Measurements from ENCODE around the gene MDFI.

Gene MDFI

DNA sequence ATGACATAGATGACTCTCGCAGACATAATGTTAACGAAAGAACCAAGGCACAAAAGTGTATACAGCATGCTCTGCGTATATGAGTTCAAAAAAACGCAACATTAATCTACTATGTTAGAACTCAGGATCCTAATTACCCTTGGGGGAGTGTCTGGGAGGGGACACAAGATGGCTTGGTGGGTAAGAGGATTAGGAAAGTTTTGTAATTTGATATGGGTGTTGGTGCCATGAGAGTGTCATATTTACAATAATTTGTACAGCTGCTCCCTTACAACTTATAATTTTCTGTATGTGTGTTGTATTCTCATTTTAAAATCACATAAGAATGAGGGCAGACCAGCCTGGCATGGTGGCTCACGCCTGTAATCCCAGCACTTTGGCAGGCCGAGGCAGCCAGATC is 58.5 kb downstream of the MDFI start:
- DNase-seq (ENCODE audit: extremely low spot score, insufficient read length, low read depth) (no peak), FAIRE-seq (no peak)

DNA sequence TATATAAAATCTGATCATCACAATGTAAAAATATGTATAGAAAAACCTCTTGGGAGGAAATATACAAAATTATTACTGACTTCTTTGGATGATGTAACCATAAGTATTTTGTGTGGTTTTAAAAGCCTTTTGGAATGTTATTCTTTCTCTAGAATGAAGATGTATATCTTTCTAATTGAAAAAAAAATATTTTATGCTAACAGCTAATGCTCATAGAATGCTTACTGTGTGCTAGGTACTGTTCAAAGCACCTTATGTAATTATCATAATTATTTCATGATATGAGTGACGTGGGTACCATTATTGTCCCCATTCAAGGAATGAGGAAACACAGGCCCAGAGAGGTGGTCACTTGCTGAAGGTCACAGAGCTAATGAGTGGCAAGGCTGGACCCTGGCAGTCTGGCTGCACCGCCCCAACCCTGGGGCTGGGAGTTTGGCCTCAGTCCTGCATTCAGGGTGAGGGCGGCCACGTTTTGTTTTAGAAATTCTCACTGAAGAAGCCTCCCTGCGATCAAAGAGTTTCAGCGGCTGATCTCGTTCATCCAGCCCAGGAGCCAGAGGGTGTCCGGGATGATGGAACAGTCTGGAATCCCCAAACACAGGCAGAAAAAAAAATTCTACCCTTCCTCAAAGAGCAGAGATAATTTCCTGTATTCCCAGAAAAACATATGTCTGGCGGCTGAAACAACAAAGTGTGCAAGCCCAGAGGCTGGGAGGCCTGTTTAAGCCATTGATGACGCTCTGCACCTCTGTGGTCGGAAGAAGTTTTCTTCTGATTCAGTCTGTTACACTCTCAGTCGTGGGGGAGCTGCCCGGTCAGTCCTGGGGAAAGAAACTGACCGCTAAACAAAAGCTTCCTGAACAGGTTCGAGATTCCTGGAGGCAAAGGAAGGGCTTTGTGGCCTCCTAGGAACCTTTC is 59.9 kb downstream of the MDFI start:
- no peak for DNase-seq (ENCODE audit: extremely low spot score, insufficient read length, low read depth)
- FAIRE-seq = no peak

DNA sequence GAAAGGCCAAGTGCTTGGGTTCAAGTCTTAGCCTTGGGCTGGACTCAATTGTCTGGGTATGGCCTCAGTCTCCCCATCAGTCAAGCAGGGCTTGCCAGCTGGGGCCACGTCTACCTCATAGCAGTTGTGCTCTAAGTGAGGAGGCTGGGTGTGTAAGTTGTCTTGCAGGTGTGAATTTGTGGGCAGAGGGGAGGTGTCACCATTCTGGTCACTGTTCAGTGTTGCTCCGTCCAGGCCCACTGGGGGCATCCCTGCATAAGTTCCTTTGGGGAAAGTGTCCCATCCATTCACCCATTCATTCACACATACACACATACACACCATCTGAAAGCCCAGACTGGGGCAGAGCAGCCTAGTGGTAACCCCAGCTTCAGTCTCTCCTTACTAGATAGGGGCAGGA is 60.8 kb downstream of the MDFI start:
- DNase-seq (ENCODE audit: extremely low spot score, insufficient read length, low read depth) (no peak), FAIRE-seq (no peak)

DNA sequence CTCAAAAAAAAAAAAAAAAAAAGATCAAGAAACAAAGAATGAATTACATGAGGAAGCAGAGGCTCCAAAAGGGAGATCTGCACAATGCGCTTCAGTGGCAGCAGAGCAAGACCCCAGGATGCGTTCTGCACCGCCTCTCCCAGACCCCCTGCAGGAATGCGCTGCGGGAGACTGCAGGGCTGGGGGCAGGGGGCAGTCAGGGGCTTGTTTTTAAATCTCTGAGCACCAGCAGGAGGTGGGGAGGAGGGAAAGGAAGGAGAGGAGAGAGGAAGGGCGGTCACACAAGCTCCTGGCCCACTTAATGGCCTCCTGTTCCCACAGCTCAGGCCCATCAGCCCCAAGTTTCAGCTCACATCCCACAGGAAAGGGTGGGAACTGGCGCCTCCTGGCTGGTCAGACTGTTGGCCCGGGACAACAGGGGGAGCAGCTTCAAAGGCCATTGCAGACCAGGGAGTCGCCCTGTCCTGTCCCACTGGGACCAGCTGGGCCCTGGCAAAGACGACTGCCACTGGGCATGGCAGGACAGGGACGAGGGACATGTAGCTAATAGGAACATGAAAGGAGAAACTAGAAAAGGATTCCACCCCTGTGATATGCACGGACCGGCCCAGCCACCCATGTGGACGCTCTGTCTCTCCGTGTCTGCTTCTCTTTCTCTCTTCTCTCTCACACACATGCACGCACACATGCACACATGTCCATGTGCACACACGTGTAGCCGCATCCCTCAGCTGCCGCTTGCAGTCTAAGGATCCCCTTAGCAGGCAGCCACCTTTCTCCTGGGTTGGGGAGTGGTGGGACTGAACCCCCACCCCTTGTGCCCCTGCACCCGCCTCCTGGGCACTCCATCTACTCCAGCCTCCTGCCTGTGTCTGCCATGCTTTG is 62.4 kb downstream of the MDFI start:
- FAIRE-seq (no peak), DNase-seq (ENCODE audit: extremely low spot score, insufficient read length, low read depth) (no peak)

DNA sequence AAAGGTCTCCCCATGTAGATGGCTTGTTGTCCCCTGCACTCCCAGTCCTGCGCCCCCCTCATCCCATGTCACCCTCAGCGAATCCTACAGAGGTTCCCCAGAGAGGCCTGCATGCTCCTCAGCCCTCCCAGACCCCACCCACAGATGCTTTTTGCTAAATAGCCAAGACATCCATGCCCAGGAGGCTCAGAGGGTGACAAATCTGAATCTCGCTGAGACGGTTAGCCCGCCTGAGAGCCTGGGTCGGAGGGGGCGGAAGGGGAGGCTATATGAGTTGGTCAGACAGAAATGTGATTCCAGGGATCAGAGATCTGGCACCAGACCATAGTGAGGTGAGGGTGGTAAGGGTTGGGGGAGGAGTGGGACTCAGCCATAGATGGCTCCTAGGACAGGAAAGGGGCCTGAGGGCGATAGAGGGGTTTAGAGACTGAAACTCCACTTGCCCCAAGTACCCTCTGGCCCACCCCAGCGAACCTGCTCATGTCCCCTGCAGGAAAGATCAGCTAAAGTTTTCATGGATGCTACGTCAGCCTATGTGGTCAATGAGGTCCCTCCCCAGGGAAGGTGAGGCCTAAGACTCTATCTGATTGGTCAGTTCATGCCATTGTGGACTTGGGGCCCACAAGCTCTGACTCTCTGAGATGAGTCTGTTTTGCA is 63.9 kb downstream of the MDFI start:
- no peak for FAIRE-seq
- no peak for DNase-seq (ENCODE audit: extremely low spot score, insufficient read length, low read depth)

DNA sequence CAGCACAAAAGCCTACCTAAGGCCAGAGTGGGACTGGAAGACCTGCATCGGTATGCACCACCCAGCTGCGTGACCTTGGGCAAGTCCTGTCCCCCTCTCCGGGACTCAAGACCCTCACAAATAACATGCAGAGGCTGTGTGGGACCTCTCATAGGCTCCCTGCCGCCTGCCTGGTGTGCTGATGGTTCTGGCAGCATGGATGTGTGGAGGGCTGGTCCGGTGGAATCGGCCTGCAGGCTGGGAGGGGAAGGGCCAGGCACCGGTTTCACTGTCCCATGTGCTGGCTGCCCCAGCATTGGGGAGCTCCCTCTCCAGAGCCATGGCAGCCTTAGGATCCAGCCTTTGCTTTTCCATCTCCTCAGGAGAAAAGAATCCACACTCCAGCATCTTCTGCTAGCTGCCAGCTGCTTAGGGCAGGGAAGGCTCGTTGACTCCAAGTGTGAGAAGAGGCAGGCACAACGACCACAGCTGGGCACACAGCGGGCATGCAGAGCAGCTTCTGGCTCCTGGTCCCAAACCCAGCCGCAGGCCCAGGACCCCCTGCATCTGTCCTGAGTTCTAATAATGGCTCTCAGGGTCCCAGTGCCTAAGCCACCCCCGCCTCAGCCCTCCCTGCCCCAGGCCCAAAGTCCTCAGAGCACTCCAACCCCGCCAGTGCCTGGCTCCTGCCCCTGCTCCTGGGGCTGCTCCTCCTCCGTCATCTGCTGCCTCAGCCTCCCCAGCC is 64.7 kb downstream of the MDFI start:
- no peak for FAIRE-seq

More for the DNA sequence above, 64.7 kb downstream of the MDFI start:
- no peak for DNase-seq (ENCODE audit: extremely low spot score, insufficient read length, low read depth)
